Activated CD4-positive, alpha-beta T cell treated with anti-CD3 and anti-CD28 coated beads, Interleukin-2, Interleukin-4, amounts not matched to agents 100 ng/mL and 50 ng/mL, durations not matched to agents 16 hours and 8 hours (primary cell): Measurements from ENCODE around the gene CTTNBP2NL.
"Not testable (repeated sequence)": the region's sequence is repeated elsewhere in the genome, so short reads cannot be mapped to it uniquely, and the experiment has no call there.

Experiments
- DNase-seq: peaks from one replicate; pipeline ENCODE4 v3.0.0-alpha.2; 2020; ENCODE audit warnings: low spot score

Gene CTTNBP2NL

DNA sequence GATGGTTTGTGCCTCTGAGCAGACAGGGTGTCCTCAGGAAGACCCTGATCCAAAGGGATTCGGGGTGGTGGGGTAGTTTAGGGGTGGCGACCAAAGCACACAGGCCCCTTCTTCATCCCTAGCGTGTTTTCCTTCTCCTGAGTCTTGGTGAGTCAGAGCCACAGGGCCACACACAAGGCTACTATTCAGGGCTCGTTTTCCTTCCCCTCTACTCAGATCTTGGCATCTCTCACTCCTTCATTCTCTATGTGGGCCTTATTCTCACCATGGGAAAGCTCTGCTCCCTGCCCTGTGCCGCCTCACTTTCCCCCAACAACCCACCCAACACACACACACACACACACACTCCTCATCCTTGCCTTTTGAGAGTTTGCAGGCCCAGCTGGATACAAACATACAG, 69.1 kb downstream of the CTTNBP2NL start:
- no peak for DNase-seq

GRCh38 chr1:112466078-112466660, 70.2 kb downstream of the CTTNBP2NL start:
- DNase-seq = peak; percentile 92

DNA sequence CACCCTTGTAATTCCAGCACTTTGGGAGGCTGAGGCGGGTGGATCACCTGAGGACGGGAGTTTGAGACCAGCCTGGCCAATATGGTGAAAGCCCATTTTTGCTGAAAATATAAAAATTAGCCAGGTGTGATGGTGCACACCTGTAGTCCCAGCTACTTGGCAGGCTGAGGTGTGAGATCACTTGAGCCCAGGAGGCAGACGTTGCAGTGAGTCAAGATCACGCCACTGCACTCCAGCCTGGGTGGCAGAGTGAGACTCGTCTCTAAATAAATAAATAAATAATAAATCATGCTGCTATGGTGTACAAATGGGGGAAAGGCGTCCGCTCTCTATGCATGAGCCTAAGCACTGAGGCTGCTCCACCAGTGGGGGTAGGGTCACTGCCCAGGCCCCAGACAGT, 74.3 kb downstream of the CTTNBP2NL start:
- not testable (repeated sequence) for DNase-seq

- DNase-seq = no peak
These were observed 75.0 kb downstream of the CTTNBP2NL start for GRCh38 chr1:112470966-112471365.

DNA sequence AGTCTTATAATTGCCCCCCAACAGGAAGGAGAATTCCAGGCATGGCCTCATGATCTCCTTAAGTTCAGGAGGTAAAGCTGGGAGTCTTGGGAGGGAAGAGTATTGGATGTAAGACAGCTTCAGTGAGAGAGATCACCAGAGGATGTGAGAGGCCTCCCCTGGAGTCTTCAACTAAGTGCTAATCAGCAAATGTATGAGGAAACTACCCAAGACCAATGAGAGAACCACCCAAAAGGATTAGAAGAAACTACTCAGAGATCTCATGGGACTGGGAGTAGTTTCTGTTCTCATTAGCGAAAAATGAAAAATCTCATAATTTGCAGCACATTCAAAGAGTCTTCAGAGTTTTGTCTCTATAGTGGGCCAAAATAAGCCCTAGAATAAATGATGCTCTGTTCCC, 76.1 kb downstream of the CTTNBP2NL start:
- DNase-seq = no peak

DNA sequence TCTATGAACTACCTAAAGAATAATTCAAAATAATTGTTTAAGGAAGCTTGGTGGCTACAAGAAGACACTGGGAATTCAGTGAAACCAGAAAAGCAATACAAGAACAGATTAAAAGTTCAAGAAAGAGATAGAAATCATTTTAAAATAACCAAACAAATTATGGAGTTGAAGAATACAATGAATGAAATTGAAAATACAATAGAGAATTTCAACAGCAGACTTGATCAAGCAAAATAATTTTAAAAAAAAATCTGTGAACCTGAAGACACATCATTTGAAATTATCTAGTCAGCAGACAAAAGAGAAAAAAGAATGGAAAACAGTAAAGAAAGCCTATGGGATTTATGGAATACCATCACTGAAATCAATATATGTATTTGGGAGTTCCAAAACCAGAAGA, 81.5 kb downstream of the CTTNBP2NL start:
- no peak for DNase-seq

GRCh38 chr1:112478314-112478713, 82.3 kb downstream of the CTTNBP2NL start:
- no peak for DNase-seq

GRCh38 chr1:112486063-112486462, 90.0 kb downstream of the CTTNBP2NL start:
- DNase-seq = not testable (repeated sequence)

DNA sequence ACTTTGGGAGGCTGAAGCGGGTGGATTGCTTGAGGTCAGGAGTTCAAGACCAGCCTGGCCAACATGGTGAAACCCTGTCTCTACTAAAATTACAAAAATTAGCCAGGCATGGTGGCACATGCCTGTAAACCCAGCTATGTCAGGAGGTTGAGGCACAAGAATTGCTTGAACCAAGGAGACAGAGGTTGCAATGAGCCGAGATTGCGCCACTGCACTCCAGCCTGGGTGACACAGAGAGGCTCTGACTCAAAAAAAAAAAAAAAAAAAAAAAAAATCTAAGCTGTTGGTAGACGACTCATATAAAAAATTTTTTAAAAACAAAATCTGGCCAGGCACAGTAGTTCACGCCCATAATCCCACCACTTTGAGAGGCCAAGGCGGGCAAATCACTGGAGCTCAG, 91.7 kb downstream of the CTTNBP2NL start:
- not testable (repeated sequence) for DNase-seq

GRCh38 chr1:112488141-112488540, 92.1 kb downstream of the CTTNBP2NL start:
- DNase-seq = no peak

DNA sequence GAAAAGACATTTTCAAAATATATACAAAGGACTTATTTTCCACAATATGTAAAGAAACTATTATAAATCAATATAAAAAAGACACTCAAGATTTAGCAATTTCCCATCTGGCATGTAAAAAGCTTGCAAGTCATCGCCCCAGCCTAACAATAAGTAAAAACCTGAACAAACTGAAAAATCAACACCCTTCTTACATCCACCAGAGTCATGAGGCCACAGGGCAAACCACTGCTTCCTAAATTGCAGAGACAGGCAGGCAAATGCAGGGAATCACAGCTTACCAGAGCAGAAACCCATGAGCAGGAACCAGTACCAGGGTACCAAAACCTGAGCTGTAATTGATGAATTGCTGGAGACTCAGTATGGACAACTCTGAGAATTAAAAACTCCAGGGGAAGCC, 96.1 kb downstream of the CTTNBP2NL start:
- no peak for DNase-seq

GRCh38 chr1:112493351-112493750, 97.3 kb downstream of the CTTNBP2NL start:
- no peak for DNase-seq

GRCh38 chr1:112496290-112496689, 100.3 kb downstream of the CTTNBP2NL start:
- no peak for DNase-seq

GRCh38 chr1:112501810-112502641, 106.0 kb downstream of the CTTNBP2NL start:
- peak; percentile 42 for DNase-seq

DNA sequence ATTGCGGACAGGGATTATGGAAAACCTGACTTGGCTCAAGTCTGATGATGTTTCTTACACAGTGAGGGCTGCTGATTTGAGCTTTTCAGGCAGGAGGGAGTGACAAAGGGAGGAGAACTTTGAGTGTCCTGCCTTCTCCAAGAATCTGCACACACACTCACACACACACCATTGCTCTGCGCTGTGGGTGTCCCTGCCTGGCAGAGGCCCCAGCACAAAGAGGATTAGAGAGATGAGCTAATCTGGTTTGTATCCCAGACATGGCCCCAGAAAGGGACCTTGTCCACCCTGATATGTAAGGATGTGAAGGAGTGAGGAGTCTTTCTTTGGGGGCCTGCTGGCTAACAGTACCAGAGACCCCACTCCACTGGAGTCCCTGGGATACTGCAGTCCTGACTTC, 106.8 kb downstream of the CTTNBP2NL start:
- DNase-seq = no peak

DNA sequence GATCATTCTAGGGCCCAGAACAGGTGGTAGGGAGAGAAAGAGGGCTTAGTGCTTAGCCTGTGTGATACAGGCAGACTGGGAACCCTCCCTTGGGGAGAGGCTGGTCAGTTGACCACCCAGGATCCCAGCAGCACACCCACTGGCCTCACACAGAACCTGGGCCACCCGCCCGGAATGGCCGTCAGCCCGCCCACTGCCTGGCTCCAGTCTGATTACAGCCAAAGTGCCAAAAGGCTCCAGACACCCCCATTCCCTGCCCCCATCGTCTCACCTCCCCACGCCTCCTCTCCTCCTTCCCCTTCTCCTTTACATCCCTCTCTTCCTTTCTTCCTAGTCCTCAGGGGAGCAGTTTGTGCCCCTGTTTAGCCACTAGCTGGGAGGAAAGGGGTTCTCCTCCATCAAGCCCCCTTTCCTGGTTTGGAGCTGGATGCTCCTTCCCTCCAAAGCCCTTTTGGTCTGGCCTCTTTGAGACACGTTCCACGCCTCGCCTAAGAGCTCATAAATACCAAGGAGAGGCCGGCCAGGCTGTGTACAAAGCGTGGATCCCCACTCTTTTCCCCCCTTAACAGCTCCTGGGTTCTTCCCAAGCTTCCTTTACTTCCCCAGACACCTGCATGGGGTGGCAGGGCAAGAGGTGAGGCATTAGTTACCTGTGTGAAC, 108.1 kb downstream of the CTTNBP2NL start:
- DNase-seq = no peak

DNA sequence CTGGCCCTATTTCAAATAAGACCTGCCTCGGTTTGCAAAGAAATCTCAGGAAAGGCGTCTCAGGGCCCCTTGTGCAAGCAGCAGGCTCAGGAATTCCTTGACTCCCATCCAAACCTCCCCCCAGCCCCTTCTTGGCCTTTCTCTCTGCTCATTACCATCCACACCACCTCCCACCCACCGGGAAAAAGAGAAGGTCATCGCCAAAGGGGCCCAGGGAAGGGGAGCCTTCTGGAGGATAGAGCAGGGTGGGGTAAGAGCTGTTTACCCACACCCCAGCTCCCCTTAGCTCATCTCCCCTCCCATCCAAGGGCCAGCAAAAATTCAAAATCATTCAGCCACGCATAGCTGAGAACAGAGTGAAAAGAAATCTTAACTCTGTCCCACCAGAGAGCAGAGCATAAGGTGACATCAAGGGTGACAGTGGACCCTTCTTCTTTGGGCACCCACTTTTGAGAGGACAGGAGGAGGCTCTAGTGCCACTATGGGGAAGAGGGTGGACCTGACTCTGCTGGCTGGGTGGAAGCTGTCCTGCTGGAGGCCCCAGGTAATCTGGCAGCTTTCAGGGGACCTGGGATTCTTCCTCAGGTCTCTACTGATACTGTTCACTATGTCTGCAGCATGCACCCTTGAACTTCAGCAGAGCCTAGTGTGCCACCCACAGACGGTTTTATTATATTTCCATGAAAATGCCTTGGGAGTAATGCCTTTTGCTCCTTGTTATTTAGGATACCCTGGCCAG, 108.8 kb downstream of the CTTNBP2NL start:
- no peak for DNase-seq

DNA sequence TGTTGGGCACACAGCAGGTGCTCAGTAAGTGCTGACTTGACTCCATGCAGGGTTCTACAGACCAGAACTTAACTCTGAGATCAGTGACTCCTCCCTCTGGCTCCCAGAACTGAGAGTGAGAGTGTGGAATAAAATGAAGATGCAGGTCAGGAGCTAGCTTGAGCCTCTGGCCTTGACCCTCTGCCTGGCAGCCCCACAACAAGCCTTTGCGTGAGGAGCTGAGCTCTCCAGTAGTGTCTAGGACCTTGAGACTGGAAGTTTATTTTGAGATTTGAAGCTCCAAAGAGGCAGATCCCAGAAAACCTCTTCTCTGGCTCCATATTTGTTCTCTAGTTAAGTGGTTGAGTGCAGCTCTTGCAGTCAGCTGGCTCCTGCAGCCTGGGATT, 109.4 kb downstream of the CTTNBP2NL start:
- DNase-seq = no peak

- no peak for DNase-seq
These were observed 109.9 kb downstream of the CTTNBP2NL start for GRCh38 chr1:112505878-112506277.

GRCh38 chr1:112506306-112506705, 110.3 kb downstream of the CTTNBP2NL start:
- no peak for DNase-seq

GRCh38 chr1:112506731-112507130, 110.7 kb downstream of the CTTNBP2NL start:
- DNase-seq = no peak

DNA sequence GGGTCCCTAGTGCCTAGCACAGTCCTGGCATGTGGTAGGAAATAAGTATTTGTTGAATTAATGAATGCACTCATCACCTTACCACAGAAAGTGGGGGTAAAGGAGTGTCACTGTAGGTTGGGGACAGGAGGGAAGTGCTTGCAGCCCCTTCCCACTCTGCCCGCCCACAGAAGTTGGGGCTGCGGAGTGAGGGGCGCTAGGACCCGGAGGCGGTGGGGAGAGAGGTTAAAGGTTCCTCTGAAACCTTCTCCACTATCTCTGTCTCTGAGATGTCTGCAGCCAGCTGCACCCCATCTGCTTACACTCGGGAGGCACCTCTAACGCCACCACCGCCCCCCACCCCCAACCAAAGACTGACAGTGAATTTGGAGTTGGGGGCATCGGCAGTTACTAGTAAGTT, 111.3 kb downstream of the CTTNBP2NL start:
- no peak for DNase-seq

DNA sequence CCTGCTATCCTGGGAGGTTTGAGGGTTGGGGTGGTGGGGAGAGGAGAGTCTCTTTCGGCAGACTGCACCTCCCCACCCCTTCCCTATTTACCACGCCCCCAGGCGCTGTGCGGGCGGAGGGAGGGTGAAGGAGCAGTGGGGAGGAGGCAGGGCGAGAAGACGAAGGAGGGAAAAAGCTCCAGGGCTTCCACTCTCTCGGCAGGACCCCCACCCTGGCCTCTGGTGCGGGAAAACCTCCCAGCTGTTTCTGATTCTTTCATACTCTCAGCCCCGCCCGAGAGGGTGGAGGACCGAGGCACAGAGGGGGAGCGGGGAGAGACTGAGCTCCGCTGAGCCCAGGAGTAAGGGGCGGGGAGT, 111.9 kb downstream of the CTTNBP2NL start:
- no peak for DNase-seq
